MM.1S (cell line): Measurements from ENCODE around the gene FAF1.

Source experiments
- DNase-seq: peaks from one replicate; pipeline ENCODE4 v3.0.0-alpha.2; 2015
- H2AFZ ChIP-seq: fragments of 300-600 bp; sonication (generic); 2 replicates; pipeline ENCODE4 v1.6.0; 2016; ENCODE audit warnings: antibody characterized with exemption, low read length
- H3F3A ChIP-seq: fragments of 300-600 bp; sonication (generic); 2 replicates; pipeline ENCODE4 v1.6.1; 2016; ENCODE audit warnings: mild to moderate bottlenecking, antibody characterized with exemption, low read length, moderate library complexity, mixed read lengths; ENCODE audit not compliant: insufficient read depth
- H3K27ac ChIP-seq: fragments of 300-600 bp; sonication (generic); 2 replicates; pipeline ENCODE4 v1.5.1; 2016; ENCODE audit warnings: mild to moderate bottlenecking, low read length
- H3K27me3 ChIP-seq: fragments of 300-600 bp; sonication (generic); replicated peaks from 2 replicates; pipeline ENCODE4 v1.6.0; 2016; ENCODE audit warnings: low read length; ENCODE audit not compliant: insufficient read depth
- H3K36me3 ChIP-seq: fragments of 300-600 bp; sonication (generic); replicated peaks from 2 replicates; pipeline ENCODE4 v1.6.1; 2016; ENCODE audit warnings: mild to moderate bottlenecking, low read length, mixed read lengths; ENCODE audit not compliant: insufficient read depth
- H3K4me1 ChIP-seq: fragments of 300-600 bp; sonication (generic); 2 replicates; pipeline ENCODE4 v1.6.1; 2016; ENCODE audit warnings: low read length, mixed read lengths
- H3K4me2 ChIP-seq: fragments of 300-600 bp; sonication (generic); 2 replicates; pipeline ENCODE4 v1.6.0; 2016; ENCODE audit warnings: low read depth, low read length
- H3K4me3 ChIP-seq: fragments of 300-600 bp; sonication (generic); 2 replicates; pipeline ENCODE4 v1.5.1; 2016; ENCODE audit warnings: low read length, mixed read lengths
- H3K79me2 ChIP-seq: fragments of 300-600 bp; sonication (generic); 2 replicates; pipeline ENCODE4 v1.6.1; 2016; ENCODE audit warnings: mixed run types, low read length, mixed read lengths
- H3K9ac ChIP-seq: fragments of 300-600 bp; sonication (generic); 2 replicates; pipeline ENCODE4 v1.6.1; 2016; ENCODE audit warnings: low read length, mixed read lengths
- H3K9me2 ChIP-seq: fragments of 300-600 bp; sonication (generic); replicated peaks from 2 replicates; pipeline ENCODE4 v1.6.1; 2016; ENCODE audit warnings: mild to moderate bottlenecking, low read length, mixed read lengths; ENCODE audit not compliant: insufficient read depth
- H3K9me3 ChIP-seq: fragments of 300-600 bp; sonication (generic); replicated peaks from 2 replicates; pipeline ENCODE4 v1.6.1; 2016; ENCODE audit warnings: mild to moderate bottlenecking, low read length, mixed read lengths; ENCODE audit not compliant: insufficient read depth
- H4K20me1 ChIP-seq: fragments of 300-600 bp; sonication (generic); 2 replicates; pipeline ENCODE4 v1.6.1; 2016; ENCODE audit warnings: mild to moderate bottlenecking, low read length, moderate library complexity, mixed read lengths; ENCODE audit not compliant: insufficient read depth
- EZH2 ChIP-seq: fragments of 300-600 bp; sonication (generic); optimal IDR thresholded peaks from 2 replicates; pipeline ENCODE3; 2017; ENCODE audit warnings: low read depth, mild to moderate bottlenecking, antibody characterized with exemption, low read length, mixed read lengths
- EZH2phosphoT487 ChIP-seq: fragments of 300-600 bp; sonication (generic); IDR thresholded peaks from 2 replicates; pipeline ENCODE4 v1.6.1; 2018; ENCODE audit warnings: antibody characterized with exemption, low read length
- TF ChIP-seq, protein P1 (sequence below): fragments of 300-600 bp; sonication (generic); IDR thresholded peaks from 2 replicates; pipeline ENCODE4 v1.5.1; 2016; ENCODE audit warnings: antibody characterized with exemption, low read length, mixed read lengths

FAF1 gene

DNA sequence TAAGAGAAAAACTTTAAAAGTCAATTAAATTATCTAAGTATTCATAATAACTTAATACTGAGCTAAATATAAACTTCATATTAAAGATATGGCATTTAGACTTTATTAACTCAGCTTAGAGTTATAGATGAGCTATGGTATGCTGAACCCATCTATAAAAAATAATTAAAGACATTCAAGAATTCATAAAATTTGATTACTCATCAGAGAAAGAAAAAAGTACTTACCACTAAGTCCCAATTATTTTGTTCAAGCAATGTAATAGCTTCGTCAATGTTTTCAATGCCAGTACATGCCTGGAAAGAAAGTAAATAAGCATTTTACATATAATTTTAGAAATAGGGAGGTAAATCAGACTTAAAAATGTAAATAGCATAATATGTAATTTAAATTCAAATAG lies 102.4 kb downstream of the FAF1 start:
- Histone ChIP-seq H3K79me2 (no peaks in the 10 kb centered on the region), H3K4me2 (no peak overlapping the region)

DNA sequence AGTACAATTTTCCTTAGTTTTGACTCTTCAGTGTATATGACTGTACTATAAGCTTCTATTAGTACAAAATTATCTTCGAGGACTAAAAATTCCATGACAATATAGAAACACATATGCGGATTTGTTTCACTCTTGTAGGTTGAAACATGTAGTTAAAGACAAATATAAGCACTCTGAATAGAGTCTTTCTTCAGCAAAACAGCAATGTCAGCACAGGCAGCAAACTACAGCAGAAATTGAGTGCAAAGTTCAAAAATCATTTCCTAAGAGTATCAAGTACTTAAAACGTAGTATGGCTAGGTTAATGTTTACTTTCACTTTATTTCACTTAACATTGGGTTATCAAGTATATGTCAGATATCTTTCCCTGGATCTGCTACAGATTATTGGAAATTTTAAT lies 106.7 kb downstream of the FAF1 start:
- no peaks in the 10 kb centered on the region for H3K4me1 ChIP-seq
- no peaks in the 10 kb centered on the region for H3K27me3 ChIP-seq
- no peak overlapping the region for H3K4me3 ChIP-seq
- no peaks in the 10 kb centered on the region for H3K36me3 ChIP-seq
- H3K9ac ChIP-seq = no peak overlapping the region
- no peaks in the 10 kb centered on the region for H4K20me1 ChIP-seq
- no peaks in the 10 kb centered on the region for H3K9me3 ChIP-seq
- no peak for DNase-seq
- no peak overlapping the region for H3K27ac ChIP-seq
- H2AFZ ChIP-seq = no peak overlapping the region
- H3K4me2 ChIP-seq = no peak overlapping the region
- no peaks in the 10 kb centered on the region for H3K79me2 ChIP-seq
- H3F3A ChIP-seq = no peaks in the 10 kb centered on the region
- H3K9me2 ChIP-seq = no peaks in the 10 kb centered on the region
- TF ChIP-seq EZH2 = no peak
- TF ChIP-seq EZH2phosphoT487 = no peak

More for the DNA sequence above, 102.4 kb downstream of the FAF1 start:
- H4K20me1 ChIP-seq = no peaks in the 10 kb centered on the region
- H3K27me3 ChIP-seq = no peaks in the 10 kb centered on the region
- H3K9me3 ChIP-seq = no peaks in the 10 kb centered on the region
- H3K9me2 ChIP-seq = no peaks in the 10 kb centered on the region
- DNase-seq = no peak
- no peaks in the 10 kb centered on the region for H3K36me3 ChIP-seq
- TF ChIP-seq, protein P1, sequence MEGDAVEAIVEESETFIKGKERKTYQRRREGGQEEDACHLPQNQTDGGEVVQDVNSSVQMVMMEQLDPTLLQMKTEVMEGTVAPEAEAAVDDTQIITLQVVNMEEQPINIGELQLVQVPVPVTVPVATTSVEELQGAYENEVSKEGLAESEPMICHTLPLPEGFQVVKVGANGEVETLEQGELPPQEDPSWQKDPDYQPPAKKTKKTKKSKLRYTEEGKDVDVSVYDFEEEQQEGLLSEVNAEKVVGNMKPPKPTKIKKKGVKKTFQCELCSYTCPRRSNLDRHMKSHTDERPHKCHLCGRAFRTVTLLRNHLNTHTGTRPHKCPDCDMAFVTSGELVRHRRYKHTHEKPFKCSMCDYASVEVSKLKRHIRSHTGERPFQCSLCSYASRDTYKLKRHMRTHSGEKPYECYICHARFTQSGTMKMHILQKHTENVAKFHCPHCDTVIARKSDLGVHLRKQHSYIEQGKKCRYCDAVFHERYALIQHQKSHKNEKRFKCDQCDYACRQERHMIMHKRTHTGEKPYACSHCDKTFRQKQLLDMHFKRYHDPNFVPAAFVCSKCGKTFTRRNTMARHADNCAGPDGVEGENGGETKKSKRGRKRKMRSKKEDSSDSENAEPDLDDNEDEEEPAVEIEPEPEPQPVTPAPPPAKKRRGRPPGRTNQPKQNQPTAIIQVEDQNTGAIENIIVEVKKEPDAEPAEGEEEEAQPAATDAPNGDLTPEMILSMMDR = no peak
- TF ChIP-seq EZH2 = no peak
- H3K27ac ChIP-seq = no peak overlapping the region
- no peak overlapping the region for H3K4me3 ChIP-seq
- no peaks in the 10 kb centered on the region for H3F3A ChIP-seq
- H3K4me1 ChIP-seq = no peaks in the 10 kb centered on the region
- no peak overlapping the region for H2AFZ ChIP-seq
- no peak overlapping the region for H3K9ac ChIP-seq

DNA sequence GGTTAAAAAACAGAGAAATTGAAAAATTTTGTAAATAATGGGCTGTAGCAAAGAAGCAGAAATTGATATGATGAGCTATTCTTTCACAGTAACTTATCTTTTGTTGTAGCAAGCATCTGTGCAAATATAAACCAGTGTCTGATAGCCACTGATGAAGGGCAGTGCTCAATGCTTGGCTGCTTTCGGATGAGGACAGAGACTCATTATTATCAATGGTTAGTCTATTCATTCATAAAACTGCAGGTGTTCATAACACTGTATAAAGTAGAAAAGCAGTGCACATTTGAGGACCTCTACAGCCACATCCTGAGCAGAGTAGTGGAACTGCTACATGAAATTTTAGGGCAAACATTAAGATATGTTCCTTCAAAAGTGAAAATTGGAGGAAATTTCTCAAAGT lies 107.2 kb downstream of the FAF1 start:
- no peak for TF ChIP-seq EZH2phosphoT487
- TF ChIP-seq EZH2 = no peak
- TF ChIP-seq, protein P1 = no peak
- no peaks in the 10 kb centered on the region for H3K9me2 ChIP-seq
- no peaks in the 10 kb centered on the region for H3K4me1 ChIP-seq
- H3K27me3 ChIP-seq = no peaks in the 10 kb centered on the region
- H3F3A ChIP-seq = no peaks in the 10 kb centered on the region
- no peak overlapping the region for H3K4me2 ChIP-seq
- no peak overlapping the region for H3K9ac ChIP-seq
- no peaks in the 10 kb centered on the region for H4K20me1 ChIP-seq
- no peak overlapping the region for H3K27ac ChIP-seq
- no peak overlapping the region for H3K4me3 ChIP-seq
- H3K79me2 ChIP-seq = no peaks in the 10 kb centered on the region
- H3K36me3 ChIP-seq = no peaks in the 10 kb centered on the region
- DNase-seq = no peak
- H3K9me3 ChIP-seq = no peaks in the 10 kb centered on the region
- H2AFZ ChIP-seq = no peak overlapping the region

DNA sequence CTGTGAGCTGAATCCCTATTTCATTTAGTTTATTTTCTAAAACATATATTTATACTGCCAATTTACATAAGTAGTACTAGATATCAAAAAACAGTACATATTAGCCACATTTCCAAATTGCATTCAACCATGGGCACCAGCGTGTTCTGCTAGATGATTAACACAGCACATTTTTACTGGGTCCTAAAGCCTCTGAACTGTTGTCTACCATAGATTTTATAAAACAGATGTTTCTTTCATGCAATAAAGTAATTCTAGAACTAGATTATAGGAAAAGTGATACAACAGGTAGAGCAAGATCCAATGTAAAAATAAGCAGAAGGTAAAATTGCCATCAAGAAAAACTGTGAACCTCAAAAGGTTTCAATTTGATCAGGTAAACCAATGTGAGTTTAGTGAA lies 108.6 kb downstream of the FAF1 start:
- no peaks in the 10 kb centered on the region for H3K79me2 ChIP-seq
- H3K36me3 ChIP-seq = no peaks in the 10 kb centered on the region
- H3K9me3 ChIP-seq = no peaks in the 10 kb centered on the region
- H3K9me2 ChIP-seq = no peaks in the 10 kb centered on the region
- no peaks in the 10 kb centered on the region for H3K27me3 ChIP-seq
- no peak overlapping the region for H3K27ac ChIP-seq
- no peak overlapping the region for H3K9ac ChIP-seq
- TF ChIP-seq EZH2 = no peak
- TF ChIP-seq, protein P1 = no peak
- no peak for TF ChIP-seq EZH2phosphoT487
- H2AFZ ChIP-seq = no peak overlapping the region
- DNase-seq = no peak
- no peak overlapping the region for H3K4me2 ChIP-seq
- H3F3A ChIP-seq = no peaks in the 10 kb centered on the region
- H3K4me3 ChIP-seq = no peak overlapping the region
- H3K4me1 ChIP-seq = no peaks in the 10 kb centered on the region
- H4K20me1 ChIP-seq = no peaks in the 10 kb centered on the region
